ENCODE results near the gene COL19A1. TPM values are rescaled to one million over a fixed set of nuclear protein-coding genes. Genes with fewer than 3 reads are reported as not detected.

Gene COL19A1
- total RNA-seq, 2 experiments from 2014 or later, result 0.40 TPM; not detected in 1

GRCh38 chr6:70254784-70255183 lies 388.4 kb downstream of the COL19A1 start:
- no peak overlapping the region for H3K27ac Mint-ChIP-seq
- no peaks in the 10 kb centered on the region for H3K36me3 Mint-ChIP-seq
- CTCF ChIA-PET, result interaction anchor here (1.1 to 1.7 kb wide), 2 partner anchors 13 to 34 kb away, joined by 3 to 6 read pairs; no protein-coding TSS in a partner anchor
- H3K4me1 Mint-ChIP-seq, result no peaks in the 10 kb centered on the region
- H3K27me3 Mint-ChIP-seq, result peaks cover 5% of the 10 kb centered on the region
- ATAC-seq (no peak), DNase-seq (no peak)
- H3K4me3 Mint-ChIP-seq, result no peak overlapping the region
- no peaks in the 10 kb centered on the region for H3K9me3 Mint-ChIP-seq (ENCODE audit: low read depth)

- H3K9me3 Mint-ChIP-seq (ENCODE audit: low read depth), result no peaks in the 10 kb centered on the region
- no peak overlapping the region for H3K4me3 Mint-ChIP-seq
- no peaks in the 10 kb centered on the region for H3K36me3 Mint-ChIP-seq
- H3K4me1 Mint-ChIP-seq, result no peaks in the 10 kb centered on the region
- DNase-seq, result no peak
- peaks cover 5% of the 10 kb centered on the region for H3K27me3 Mint-ChIP-seq
- ATAC-seq, result no peak
- CTCF ChIA-PET, result no interaction called here
- H3K27ac Mint-ChIP-seq, result no peak overlapping the region
Measured at GRCh38 chr6:70257768-70258273, 391.5 kb downstream of the COL19A1 start.

GRCh38 chr6:70258483-70258882 lies 392.1 kb downstream of the COL19A1 start:
- Mint-ChIP-seq H3K27me3 (peaks cover 2% of the 10 kb centered on the region), H3K36me3 (no peaks in the 10 kb centered on the region), H3K9me3 (ENCODE audit: low read depth) (no peaks in the 10 kb centered on the region), H3K27ac (no peak overlapping the region), H3K4me1 (no peaks in the 10 kb centered on the region), H3K4me3 (no peak overlapping the region)
- no peak for DNase-seq
- CTCF ChIA-PET, result no interaction called here
- ATAC-seq, result no peak

Other genes starting within 250 kb of the COL19A1 start
- 10 to 100 TPM; 18.3 to 19.1 TPM for gene LMBRD1, start 69.5 kb upstream of the COL19A1 start, total RNA-seq

Data from activated CD8-positive, alpha-beta memory T cell treated with anti-CD3 and anti-CD28 coated beads, Interleukin-2, amount 10 ng/mL, durations not matched to agents 7 days and 5 days (primary cell).